SK-N-SH (cell line): ENCODE results near the gene TBL1X.

ENCODE experiments used
- EP300 ChIP-seq, 2 experiments: IDR thresholded peaks; 2 replicates each; pipeline versions ENCODE4 v1.4.0 to v1.6.1; 2012; ENCODE audit warnings: borderline replicate concordance in 1 of 2, low read depth in 1 of 2, low read length in 1 of 2
- YY1 ChIP-seq: IDR thresholded peaks from 2 replicates; pipeline ENCODE4 v1.4.0; 2012; ENCODE audit warnings: low read depth, mild to moderate bottlenecking

- TF ChIP-seq EP300 (IDR thresholded peaks at IDR 0.05; ENCODE audit: borderline replicate concordance in 1 of 2, low read depth in 1 of 2, low read length in 1 of 2) (no peak), YY1 (no peak)
Measured at GRCh38 chrX:9657590-9658256, 192.9 kb downstream of the TBL1X start.
